ENCODE measurements around the gene FOXD1. TPM values are rescaled to one million over a fixed set of nuclear protein-coding genes. Genes with fewer than 3 reads are reported as not detected.

FOXD1 gene
- total RNA-seq, 4 donors from 2014 or later: 0.48 to 3.5 (median 1.5) TPM; not detected in 1

GRCh38 chr5:73441378-73441777, 7.2 kb downstream of the FOXD1 start:
- Histone ChIP-seq H3K36me3 (no peaks in the 10 kb centered on the region), H3K27ac (no peak overlapping the region), H3K27me3 (peaks cover 27 to 100% (median 48%) of the 10 kb centered on the region in 4 donors), H3K9me3 (no peaks in the 10 kb centered on the region), H3K4me1 (peaks cover 6 to 34% (median 11%) of the 10 kb centered on the region in 3 donors), H3K4me3 (no peak overlapping the region)
- TF ChIP-seq POLR2A (IDR thresholded peaks at IDR 0.05): no peak
- TF ChIP-seq, protein P1, sequence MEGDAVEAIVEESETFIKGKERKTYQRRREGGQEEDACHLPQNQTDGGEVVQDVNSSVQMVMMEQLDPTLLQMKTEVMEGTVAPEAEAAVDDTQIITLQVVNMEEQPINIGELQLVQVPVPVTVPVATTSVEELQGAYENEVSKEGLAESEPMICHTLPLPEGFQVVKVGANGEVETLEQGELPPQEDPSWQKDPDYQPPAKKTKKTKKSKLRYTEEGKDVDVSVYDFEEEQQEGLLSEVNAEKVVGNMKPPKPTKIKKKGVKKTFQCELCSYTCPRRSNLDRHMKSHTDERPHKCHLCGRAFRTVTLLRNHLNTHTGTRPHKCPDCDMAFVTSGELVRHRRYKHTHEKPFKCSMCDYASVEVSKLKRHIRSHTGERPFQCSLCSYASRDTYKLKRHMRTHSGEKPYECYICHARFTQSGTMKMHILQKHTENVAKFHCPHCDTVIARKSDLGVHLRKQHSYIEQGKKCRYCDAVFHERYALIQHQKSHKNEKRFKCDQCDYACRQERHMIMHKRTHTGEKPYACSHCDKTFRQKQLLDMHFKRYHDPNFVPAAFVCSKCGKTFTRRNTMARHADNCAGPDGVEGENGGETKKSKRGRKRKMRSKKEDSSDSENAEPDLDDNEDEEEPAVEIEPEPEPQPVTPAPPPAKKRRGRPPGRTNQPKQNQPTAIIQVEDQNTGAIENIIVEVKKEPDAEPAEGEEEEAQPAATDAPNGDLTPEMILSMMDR (IDR thresholded peaks at IDR 0.05): no peak
- no peak for DNase-seq
- intact Hi-C loops (cut with DNase I): loop anchor here (10.0 kb wide), 1 partner anchor 137 kb away; no protein-coding TSS in a partner anchor

DNA sequence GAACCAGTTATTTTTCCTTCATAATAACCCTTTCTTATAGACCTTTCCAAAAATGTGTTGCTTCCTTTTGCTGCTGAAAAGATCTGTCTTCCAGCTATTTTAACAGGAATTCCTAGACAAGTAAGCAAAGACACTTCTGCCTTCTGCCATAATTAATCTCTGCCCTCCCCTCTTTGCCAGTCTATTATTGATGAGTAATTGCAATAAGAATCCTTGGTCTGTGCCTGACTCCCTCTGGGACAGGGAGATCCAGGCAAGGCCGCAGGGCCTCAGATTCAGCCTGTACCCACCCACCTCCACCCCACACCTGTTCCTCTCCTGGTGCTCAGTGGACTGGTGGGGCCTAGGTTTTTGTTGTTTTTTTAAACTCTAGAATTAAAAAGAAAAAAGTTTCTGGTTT, 8.3 kb downstream of the FOXD1 start:
- intact Hi-C loops (cut with DNase I): loop anchor here (10.0 kb wide), 1 partner anchor 135 kb away; no protein-coding TSS in a partner anchor
- Histone ChIP-seq H3K9me3 (no peaks in the 10 kb centered on the region), H3K27me3 (peaks cover 25 to 100% (median 46%) of the 10 kb centered on the region in 4 donors)

GRCh38 chr5:73438645-73439470, 9.7 kb downstream of the FOXD1 start:
- intact Hi-C loops (cut with DNase I): no loop called here
- H3K27ac ChIP-seq: no peak overlapping the region
- H3K36me3 ChIP-seq: no peaks in the 10 kb centered on the region
- no peak for DNase-seq
- TF ChIP-seq POLR2A (IDR thresholded peaks at IDR 0.05): no peak
- TF ChIP-seq, protein P1 (IDR thresholded peaks at IDR 0.05): no peak
- H3K4me1 ChIP-seq: peaks cover 6 to 27% (median 11%) of the 10 kb centered on the region in 3 donors
- H3K9me3 ChIP-seq: no peaks in the 10 kb centered on the region
- WGBS, 2 donors: 23 to 24% methylated on average over 5 of the region's 5 CpGs
- peaks cover 18 to 100% (median 37%) of the 10 kb centered on the region in 4 donors for H3K27me3 ChIP-seq
- no peak overlapping the region for H3K4me3 ChIP-seq

More for the DNA sequence above, 8.3 kb downstream of the FOXD1 start:
- peaks cover 6 to 34% (median 11%) of the 10 kb centered on the region in 3 donors for H3K4me1 ChIP-seq
- H3K27ac ChIP-seq: no peak overlapping the region
- H3K4me3 ChIP-seq: no peak overlapping the region
- H3K36me3 ChIP-seq: no peaks in the 10 kb centered on the region
- DNase-seq: no peak
- TF ChIP-seq POLR2A (IDR thresholded peaks at IDR 0.05): no peak
- TF ChIP-seq, protein P1 (IDR thresholded peaks at IDR 0.05): no peak
- 70 to 75% methylated on average over 1 of the region's 1 CpG for WGBS, 2 donors

DNA sequence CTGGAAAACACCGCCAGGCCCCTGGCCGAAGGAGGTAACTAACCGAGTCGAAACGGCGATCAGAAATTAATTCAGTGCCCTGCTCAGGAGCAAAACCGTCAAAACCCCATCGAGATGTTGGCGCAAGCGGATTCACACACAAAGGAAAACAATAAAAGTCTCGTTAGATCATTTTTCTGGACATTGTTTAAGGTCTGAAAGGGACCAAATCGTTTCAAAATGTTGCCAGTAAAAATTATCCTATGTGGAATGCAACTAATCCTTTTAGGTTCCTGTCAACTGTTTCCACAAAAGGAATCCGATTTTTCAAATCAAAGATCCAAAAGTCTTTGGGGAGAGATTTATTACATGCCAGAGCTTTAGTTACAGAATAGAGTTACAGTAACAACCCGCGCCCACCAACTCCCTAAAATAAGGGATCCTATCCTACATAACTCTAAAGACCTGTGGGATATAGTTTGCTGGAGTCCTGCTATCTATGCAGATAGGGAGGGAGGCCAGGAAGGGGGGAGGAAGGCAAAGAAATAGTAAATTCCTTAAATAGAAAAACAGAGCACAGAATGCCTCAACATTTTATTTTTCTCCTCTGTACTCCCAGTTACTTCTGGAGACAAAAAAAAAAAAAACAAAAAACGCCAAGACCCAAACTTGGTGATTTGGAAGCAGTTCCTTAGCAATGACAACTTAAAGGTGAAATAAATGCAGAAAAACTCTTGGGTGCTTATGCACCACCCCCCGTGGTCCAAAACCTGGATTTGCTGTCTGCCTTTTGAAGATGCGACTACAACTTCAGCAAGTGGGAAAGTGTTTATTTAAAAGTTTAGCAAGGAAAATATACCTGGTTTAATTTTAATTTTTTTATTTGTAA, 10.6 kb downstream of the FOXD1 start:
- peaks cover 6 to 25% (median 11%) of the 10 kb centered on the region in 3 donors for H3K4me1 ChIP-seq
- no peaks in the 10 kb centered on the region for H3K36me3 ChIP-seq
- peak overlapping the region; percentile 21 to 59 (median 37) for H3K4me3 ChIP-seq
- intact Hi-C loops (cut with DNase I): no loop called here
- peak overlapping the region in 3 of 4 donors; percentile 21 to 69 (median 68) for H3K27ac ChIP-seq
- DNase-seq: no peak
- no peak for TF ChIP-seq POLR2A (IDR thresholded peaks at IDR 0.05)
- TF ChIP-seq, protein P1 (IDR thresholded peaks at IDR 0.05): no peak
- no peaks in the 10 kb centered on the region for H3K9me3 ChIP-seq
- WGBS, 2 donors: 13 to 16% methylated on average over 12 to 15 of the region's 18 CpGs
- peaks cover 14 to 100% (median 33%) of the 10 kb centered on the region in 4 donors for H3K27me3 ChIP-seq
